Right renal pelvis (tissue), 4 donors: Measurements from ENCODE around the gene MGAT3. TPM values are rescaled to one million over a fixed set of nuclear protein-coding genes. Genes with fewer than 3 reads are reported as not detected.
A peak's percentile ranks its signal among the peaks of the same experiment; 100 is the strongest.
"Not testable (repeated sequence)": the region's sequence is repeated elsewhere in the genome, so short reads cannot be mapped to it uniquely, and the experiment has no call there.

Experiments used
- DNase-seq, 4 donors: peaks; one replicate each; pipeline ENCODE4 v3.0.0-alpha.2; 2013; ENCODE audit warnings: low read depth in 4 of 4, low spot score in 3 of 4, missing footprints in 1 of 4
- polyA plus RNA-seq, 4 donors: library from polyadenylated mRNA; unstranded; fragments of 120-200 nt; gene quantifications; one replicate each; pipeline ENCODE4 v1.2.1, GENCODE V29; 2013; ENCODE audit not compliant: insufficient read length in 4 of 4

Gene MGAT3
- polyA plus RNA-seq, 4 donors = 20.8 to 27.4 (median 26.1) TPM

DNA sequence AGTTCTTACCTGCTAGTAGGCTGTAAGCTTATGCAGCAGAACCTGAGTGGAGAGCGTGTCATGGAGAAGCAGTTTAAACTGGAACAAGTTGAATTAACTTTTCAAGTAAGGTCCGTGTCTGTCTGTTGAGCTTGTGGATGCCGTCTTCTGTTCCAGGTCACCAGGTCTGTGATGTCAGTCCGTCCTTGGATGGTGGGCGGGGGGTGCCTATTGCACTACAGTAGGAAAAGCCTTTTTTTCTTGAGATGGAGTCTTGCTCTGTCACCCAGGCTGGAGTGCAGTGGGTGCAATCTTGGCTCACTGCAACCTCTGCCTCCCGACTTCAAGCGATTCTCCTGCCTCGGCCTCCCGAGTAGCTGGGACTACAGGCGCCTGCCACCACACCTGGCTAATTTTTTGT, 50.2 kb downstream of the MGAT3 start:
- DNase-seq = not testable (repeated sequence)

DNA sequence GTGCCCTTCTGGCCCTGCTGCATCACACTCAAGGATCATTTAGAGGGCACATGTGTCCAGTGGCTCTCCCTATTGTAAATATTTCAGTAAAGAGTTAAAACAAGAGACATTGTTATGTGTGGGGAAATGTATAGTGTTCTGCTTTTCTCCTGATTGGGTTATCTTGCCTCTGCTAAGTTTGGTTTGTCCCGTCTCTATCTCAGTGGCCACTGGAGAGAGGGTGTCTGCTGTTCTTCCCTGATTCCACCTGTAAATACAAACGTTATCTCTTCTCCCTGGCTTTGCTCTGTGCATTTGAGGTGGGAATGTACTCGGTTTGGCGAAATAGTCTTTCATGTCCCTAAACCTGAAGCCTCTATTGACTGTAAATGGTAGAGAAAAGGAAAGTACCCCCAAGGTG, 51.6 kb downstream of the MGAT3 start:
- DNase-seq = no peak

DNA sequence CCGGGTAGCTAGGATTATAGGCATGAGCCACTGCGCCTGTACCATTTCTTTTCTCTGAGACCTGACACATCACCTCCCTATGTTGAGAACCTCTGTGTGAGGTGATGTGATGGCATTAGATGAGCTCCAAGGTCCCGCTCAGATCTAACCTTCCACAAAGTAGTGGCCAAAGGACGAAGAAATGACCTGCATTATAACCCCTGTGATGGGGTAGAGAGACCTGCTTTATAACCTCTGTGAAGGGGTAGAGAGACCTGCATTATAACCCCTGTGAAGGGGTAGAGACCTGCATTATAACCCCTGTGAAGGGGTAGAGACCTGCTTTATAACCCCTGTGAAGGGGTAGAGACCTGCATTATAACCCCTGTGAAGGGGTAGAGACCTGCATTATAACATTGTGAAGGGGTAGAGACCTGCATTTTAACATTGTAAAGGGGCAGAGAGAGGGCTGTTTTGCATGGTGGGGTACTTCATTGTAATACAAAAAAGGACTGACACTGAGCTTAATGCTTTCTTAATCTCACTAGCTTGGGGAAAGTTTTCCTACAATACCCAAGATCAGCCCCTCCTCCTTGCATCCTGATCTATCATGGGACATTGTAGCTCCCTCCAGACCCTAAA, 53.8 kb downstream of the MGAT3 start:
- no peak for DNase-seq

DNA sequence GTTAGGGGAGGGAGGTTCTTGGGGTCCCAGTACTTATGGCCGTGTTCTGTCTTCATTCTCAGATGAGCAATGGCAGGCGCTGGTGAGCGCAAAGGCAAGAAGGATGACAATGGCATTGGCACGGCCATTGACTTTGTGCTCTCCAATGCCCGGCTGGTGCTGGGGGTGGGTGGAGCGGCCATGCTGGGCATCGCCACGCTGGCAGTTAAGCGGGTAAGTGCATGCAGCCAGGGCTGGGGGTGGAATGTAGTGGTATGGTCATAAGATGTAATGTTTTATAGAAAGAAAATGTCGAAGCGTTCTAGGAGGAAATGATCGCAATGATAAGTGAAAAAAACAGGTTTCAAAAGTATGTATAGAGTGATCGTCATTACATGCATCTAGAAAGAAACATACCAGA, 54.4 kb downstream of the MGAT3 start:
- DNase-seq = no peak

DNA sequence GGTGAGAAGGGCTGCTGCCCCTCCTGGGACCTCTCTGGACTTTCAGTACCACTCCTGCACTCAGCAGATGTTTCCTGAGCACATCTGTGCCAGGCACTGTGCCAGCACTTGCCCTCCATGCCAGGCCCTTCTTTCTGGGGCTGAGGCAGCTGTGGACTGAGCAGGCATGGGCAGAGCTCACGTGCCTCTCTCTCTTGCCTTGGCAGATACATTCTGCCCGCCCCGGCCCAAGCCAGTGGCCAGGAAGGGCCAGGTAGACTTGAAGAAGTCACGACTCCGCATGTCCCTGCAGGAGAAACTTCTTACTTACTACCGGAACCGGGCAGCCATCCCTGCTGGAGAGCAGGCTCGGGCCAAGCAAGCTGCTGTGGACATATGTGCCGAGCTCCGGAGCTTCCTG, 55.2 kb downstream of the MGAT3 start:
- DNase-seq = no peak

DNA sequence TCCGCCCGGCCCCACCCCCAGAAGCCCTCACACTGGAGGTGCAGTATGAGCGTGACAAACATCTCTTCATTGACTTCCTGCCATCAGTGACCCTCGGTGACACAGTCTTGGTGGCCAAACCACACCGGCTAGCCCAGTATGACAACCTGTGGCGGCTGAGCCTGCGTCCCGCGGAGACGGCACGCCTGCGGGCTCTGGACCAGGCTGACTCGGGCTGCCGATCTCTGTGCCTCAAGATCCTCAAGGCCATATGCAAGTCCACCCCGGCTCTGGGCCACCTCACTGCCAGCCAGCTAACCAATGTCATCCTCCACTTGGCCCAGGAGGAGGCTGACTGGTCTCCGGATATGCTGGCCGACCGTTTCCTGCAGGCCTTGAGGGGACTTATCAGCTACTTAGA, 57.0 kb downstream of the MGAT3 start:
- DNase-seq = no peak

DNA sequence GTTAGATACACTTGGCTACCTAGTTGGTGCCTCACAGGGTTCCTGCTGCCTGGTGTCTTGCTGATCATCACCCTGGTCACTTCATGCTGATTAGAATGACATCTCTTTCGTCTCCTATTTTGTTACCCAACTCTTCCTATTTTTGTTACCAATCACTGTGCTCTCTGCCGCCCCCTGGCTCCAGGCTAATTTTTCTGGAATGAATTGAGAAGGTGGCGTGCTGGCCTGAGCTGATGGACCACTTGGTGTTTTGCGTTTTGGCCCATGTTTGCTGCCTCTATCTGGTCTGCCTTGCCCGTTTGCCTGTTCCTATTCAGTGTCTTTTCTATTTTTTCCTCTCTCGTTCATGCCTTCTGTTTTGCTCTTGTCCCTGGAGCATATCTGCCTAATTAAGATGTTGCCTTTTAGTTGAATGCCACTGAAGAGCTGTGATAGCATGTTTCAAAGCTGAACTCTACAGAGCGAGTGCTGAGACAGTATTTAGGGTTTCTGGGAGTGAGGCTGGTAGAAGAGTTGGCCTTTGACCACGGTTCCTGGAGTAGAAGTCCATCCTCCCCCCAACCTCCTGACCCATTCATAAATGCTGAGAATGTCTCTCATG, 57.7 kb downstream of the MGAT3 start:
- no peak for DNase-seq

DNA sequence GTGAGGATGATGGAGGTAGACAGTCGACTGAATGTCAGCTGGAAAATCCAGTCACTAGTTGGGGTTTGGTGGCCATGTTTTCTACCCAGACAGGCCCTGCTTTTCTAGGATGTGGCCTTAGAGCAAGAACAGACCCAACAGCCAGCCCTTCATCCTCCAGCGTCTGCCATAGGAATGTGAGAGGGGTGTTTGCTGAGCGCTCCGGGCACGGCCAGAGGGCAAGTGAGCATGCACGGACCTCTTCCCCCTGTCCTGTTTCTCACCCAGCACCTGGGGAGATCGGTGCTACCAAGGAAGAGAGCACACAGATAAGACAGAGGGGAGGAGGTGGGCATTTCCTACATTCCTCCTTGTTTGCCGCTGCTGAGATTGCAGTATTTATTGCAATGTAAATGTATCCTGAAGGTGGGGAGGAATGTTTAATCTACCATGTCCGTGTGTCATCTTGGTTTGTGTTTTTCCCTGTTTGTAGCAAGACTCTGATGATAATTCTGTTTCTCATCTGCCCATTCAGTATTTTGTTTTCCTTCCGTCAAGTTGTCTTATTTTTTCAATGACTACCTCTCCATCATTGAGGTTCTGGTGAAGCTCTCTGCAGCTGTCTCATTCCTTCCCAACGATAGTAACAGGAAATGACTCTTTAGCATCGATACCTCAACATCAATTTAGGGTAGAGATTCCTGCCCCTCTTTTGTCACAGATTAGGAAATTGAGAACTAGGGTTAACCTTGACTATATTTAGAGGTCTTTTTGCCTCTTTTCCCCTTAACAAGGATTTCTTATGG, 58.6 kb downstream of the MGAT3 start:
- DNase-seq = no peak

DNA sequence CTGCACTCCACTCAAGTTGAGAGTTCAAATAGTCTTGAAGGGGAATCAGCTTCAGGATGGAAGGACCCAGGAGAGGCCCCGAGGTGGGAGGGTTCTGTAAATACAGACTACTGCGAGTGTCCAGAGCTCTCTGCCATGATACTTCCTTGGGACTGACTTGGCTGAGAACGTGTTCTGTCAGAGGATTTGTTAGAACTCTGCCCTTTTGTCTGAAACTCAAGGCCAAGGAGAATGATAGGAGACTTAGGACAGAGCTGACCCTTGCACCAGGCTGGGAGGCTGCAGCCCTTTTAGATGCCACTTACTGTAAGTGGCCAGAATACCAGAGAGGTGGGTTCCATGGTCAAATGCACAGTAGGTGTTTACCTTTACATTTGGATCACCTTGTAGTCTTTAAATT, 60.7 kb downstream of the MGAT3 start:
- DNase-seq = no peak

DNA sequence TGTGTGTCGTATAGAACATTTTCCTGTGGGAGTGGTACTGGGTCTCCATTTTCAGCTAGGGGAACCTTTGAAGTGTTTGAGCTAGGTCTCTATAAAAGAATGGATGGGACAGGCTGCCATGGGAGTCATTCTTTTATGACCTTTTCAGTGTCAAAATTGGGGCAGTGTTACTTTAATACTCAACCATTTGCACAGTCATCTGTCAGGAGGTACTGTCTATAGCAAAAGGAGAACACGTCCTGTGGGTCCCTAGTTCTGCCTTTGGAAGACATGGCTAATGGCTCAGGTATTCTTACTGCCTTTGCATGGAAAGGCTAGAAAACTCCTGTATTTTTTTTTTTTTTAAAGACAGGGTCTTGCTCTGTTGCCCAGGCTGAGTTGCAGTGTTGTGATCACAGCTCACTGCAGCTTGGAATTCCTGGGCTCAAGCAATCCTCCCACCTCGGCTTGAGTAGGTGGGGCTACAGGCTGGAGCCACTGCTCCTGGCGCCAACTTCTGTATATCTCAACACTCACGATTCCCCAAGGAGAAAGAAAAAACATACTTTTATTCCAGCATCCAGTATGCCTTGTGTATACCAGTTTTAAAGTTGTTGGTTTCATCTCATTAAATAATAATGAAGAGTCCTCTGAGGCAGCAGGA, 61.5 kb downstream of the MGAT3 start:
- DNase-seq = no peak

DNA sequence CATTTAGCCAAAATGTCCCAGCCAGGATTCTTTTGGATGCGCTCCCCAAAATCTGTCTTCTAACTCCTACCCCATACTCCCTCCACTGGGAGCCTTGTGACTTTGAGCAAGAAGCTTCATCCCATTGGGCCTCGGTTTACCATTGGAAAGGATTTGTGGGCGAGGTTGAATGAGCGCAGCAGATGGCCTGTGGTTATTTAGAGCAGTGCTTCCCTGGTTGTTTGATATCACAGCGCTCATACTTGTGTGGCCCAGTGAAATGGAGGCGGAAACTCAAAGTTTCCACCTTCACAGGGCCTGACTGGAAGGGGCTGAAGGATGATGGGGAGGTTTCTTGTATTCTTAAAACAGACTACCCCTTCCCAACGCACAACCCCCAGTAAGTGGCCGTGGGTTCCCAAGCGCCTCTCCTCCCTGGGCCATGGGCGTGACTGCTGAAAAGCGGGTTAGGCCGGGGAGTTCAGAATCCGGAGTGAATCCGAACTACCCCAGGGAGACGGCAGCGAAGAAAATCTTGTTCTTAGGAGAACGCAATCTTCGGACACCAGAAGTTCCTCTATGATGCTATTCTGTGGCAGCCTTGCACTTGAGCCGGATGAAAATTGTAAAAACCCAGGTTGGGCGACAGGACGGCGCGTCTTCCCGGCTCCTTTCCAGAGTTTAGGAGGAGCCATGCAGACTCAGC, 62.3 kb downstream of the MGAT3 start:
- no peak for DNase-seq

DNA sequence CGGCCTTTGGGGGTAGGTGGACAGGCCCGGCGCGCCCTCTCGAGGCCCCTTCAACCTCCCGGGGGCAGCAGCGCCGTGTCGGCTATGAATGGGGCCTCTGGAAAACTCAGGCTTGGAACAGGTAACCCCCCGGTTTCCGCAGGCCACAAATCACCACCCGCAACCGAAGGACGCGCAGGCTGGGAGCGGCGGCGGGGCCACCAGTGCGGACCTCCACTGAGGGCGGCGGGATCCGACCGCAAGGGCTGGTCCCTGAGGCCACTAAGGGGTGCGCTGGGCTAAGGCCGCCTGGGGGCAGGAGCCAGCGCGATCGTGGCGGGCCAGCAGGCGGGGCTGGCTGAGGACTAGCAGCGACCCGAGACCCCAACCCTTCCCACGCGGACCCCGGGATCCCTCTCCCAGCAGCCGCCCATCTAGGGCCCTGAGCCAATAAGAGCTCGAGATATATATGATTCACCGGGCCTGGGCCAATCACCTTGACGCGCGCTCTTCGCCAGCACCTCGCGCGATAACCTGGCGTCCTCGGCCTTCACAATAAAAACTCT, 62.9 kb downstream of the MGAT3 start:
- peak in 3 of 4 donors; percentile 96 to 98 (median 98) for DNase-seq

DNA sequence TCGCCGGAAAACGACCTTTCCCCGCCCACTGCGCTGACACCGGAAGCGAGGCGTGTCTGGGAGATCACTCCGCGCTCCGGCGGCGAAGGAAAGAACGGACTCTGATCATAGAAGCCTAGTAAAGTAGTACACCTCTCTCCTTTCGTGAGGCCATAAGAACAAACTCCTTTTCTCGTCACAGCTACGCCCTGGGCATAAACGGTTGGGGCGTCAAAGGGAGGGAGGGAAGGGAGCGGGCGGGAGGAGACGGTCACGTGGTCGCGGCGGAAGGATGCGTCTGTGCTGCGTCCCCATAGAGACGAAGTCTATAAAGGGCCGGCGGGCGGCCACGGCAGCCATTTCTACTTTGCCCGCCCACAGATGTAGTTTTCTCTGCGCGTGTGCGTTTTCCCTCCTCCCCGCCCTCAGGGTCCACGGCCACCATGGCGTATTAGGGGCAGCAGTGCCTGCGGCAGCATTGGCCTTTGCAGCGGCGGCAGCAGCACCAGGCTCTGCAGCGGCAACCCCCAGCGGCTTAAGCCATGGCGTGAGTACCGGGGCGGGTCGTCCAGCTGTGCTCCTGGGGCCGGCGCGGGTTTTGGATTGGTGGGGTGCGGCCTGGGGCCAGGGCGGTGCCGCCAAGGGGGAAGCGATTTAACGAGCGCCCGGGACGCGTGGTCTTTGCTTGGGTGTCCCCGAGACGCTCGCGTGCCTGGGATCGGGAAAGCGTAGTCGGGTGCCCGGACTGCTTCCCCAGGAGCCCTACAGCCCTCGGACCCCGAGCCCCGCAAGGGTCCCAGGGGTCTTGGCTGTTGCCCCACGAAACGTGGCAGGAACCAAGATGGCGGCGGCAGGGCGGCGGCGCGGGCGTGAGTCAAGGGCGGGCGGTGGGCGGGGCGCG, 63.7 kb downstream of the MGAT3 start, which contains the start of gene ATF4:
Gene ATF4 (plus strand): TSS at position 337 of the 880 bp plus-strand sequence. CDS start 884 bp downstream, outside the sequence.
- DNase-seq = peak in 1 of 4 donors; percentile 99

DNA sequence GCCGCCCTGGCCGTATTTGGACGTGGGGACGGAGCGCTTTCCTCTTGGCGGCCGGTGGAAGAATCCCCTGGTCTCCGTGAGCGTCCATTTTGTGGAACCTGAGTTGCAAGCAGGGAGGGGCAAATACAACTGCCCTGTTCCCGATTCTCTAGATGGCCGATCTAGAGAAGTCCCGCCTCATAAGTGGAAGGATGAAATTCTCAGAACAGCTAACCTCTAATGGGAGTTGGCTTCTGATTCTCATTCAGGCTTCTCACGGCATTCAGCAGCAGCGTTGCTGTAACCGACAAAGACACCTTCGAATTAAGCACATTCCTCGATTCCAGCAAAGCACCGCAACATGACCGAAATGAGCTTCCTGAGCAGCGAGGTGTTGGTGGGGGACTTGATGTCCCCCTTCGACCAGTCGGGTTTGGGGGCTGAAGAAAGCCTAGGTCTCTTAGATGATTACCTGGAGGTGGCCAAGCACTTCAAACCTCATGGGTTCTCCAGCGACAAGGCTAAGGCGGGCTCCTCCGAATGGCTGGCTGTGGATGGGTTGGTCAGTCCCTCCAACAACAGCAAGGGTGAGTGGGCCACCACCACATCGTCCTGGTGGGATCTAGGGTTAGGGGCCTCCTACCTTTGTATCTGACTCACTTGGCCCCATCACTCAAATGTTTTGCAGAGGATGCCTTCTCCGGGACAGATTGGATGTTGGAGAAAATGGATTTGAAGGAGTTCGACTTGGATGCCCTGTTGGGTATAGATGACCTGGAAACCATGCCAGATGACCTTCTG, 64.5 kb downstream of the MGAT3 start:
- not testable (repeated sequence) for DNase-seq

DNA sequence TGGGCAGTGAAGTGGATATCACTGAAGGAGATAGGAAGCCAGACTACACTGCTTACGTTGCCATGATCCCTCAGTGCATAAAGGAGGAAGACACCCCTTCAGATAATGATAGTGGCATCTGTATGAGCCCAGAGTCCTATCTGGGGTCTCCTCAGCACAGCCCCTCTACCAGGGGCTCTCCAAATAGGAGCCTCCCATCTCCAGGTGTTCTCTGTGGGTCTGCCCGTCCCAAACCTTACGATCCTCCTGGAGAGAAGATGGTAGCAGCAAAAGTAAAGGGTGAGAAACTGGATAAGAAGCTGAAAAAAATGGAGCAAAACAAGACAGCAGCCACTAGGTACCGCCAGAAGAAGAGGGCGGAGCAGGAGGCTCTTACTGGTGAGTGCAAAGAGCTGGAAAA, 65.3 kb downstream of the MGAT3 start:
- not testable (repeated sequence) for DNase-seq

DNA sequence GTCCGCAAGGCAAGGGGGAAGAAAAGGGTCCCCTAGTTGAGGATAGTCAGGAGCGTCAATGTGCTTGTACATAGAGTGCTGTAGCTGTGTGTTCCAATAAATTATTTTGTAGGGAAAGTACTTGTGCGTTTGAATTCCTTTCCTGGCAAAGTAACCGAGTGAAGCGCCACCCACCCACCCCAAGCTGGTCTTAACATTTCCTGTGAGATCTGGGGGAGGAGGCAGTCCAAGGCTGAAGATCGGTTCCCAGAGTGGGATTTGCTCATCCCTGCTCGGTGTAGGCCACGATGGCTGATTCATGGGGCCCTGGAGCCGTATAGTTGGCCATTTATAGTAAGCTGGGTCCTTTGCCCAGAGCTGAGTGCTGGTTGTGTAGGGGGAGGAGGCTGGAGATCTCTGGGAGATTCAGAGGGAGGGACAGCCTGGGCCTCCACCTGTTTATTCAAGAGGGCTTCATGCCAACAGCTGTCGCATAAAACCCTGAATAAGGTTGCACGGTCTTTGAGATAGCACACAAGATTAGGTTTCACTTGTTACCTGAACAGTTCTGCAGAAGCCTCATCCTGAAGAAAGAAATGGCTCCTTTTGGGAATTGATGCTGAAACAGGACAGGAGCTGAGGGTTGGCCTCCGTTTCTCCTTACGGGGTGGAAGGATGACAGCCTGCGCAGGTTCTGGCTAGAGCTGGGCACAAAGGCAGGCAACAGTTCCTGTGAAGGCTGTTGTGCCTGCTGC, 65.9 kb downstream of the MGAT3 start:
- DNase-seq = no peak

DNA sequence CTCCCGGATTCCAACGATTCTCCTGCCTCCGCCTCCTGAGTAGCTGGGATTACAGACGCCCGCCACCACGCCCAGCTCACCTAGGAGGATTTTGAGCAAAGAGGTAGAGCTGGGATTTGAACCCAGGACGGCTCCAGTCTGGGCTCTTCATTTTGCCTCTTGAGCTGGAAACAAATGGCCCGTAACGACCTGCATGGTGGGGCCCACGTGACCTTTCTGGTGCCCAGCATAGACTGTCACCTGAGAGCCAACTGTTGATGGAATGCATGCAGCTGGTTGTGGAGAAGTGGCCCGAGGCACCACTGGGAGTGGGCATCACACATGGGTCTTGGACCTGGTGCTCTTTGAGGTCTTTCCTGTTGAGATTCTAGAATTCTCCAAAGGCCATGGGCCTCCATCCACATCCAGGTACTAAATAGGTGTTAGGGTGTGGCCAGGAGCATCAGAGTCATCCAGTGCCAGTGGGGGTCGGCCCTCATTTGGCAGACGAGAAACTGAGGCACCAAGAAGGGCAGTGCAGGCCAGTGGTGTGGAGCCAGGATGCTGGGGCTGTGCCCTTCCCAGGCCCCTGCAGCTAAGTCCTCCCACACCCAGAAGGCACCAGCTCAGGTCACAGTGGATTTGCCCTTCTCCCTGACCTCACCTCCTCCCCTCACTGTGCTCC, 67.4 kb downstream of the MGAT3 start:
- DNase-seq = no peak
